ENCODE measurements around the gene TRAF5. TPM values are rescaled to one million over a fixed set of nuclear protein-coding genes. Genes with fewer than 3 reads are reported as not detected.
"Not testable (repeated sequence)": the region's sequence is repeated elsewhere in the genome, so short reads cannot be mapped to it uniquely, and the experiment has no call there.

Gene TRAF5
- total RNA-seq, 2 donors from 2014 or later = 45.1 to 52.6 TPM

GRCh38 chr1:211369640-211370039, 43.0 kb downstream of the TRAF5 start:
- no peak for DNase-seq (ENCODE audit: low spot score)
- intact Hi-C loops (cut with DNase I) = no loop called here

GRCh38 chr1:211370669-211371068, 44.0 kb downstream of the TRAF5 start:
- intact Hi-C loops (cut with DNase I) = no loop called here
- no peak for DNase-seq (ENCODE audit: low spot score)

- DNase-seq (ENCODE audit: low spot score) = no peak
- intact Hi-C loops (cut with DNase I) = no loop called here
These were observed 44.9 kb downstream of the TRAF5 start for GRCh38 chr1:211371406-211372105.

GRCh38 chr1:211372463-211372862, 45.8 kb downstream of the TRAF5 start:
- DNase-seq (ENCODE audit: low spot score) = no peak
- intact Hi-C loops (cut with DNase I) = no loop called here

GRCh38 chr1:211375146-211375818, 48.6 kb downstream of the TRAF5 start:
- intact Hi-C loops (cut with DNase I) = no loop called here

GRCh38 chr1:211375949-211376348, 49.3 kb downstream of the TRAF5 start:
- intact Hi-C loops (cut with DNase I) = no loop called here
- DNase-seq (ENCODE audit: low spot score) = no peak

More at GRCh38 chr1:211375146-211375818, 48.6 kb downstream of the TRAF5 start:
- DNase-seq (ENCODE audit: low spot score) = no peak

GRCh38 chr1:211376807-211377470, 50.3 kb downstream of the TRAF5 start:
- intact Hi-C loops (cut with DNase I) = no loop called here
- no peak for DNase-seq (ENCODE audit: low spot score)

GRCh38 chr1:211377539-211378450, 51.2 kb downstream of the TRAF5 start:
- intact Hi-C loops (cut with DNase I) = no loop called here
- no peak for DNase-seq (ENCODE audit: low spot score)

GRCh38 chr1:211378844-211379243, 52.2 kb downstream of the TRAF5 start:
- DNase-seq (ENCODE audit: low spot score) = no peak
- intact Hi-C loops (cut with DNase I) = no loop called here

- DNase-seq (ENCODE audit: low spot score) = no peak
- intact Hi-C loops (cut with DNase I) = no loop called here
These were observed 52.8 kb downstream of the TRAF5 start for GRCh38 chr1:211379446-211379845.

- intact Hi-C loops (cut with DNase I) = no loop called here
- DNase-seq (ENCODE audit: low spot score) = no peak
These were observed 55.0 kb downstream of the TRAF5 start for GRCh38 chr1:211381481-211382181.

- intact Hi-C loops (cut with DNase I) = no loop called here
- no peak for DNase-seq (ENCODE audit: low spot score)
These were observed 55.6 kb downstream of the TRAF5 start for GRCh38 chr1:211382182-211382713.

- intact Hi-C loops (cut with DNase I) = no loop called here
- DNase-seq (ENCODE audit: low spot score) = peak; percentile 98
These were observed 56.3 kb downstream of the TRAF5 start for GRCh38 chr1:211382714-211383480.

- intact Hi-C loops (cut with DNase I) = no loop called here
- no peak for DNase-seq (ENCODE audit: low spot score)
These were observed 57.9 kb downstream of the TRAF5 start for GRCh38 chr1:211384524-211384923.

GRCh38 chr1:211386921-211387320, 60.3 kb downstream of the TRAF5 start:
- intact Hi-C loops (cut with DNase I) = no loop called here
- no peak for DNase-seq (ENCODE audit: low spot score)

- intact Hi-C loops (cut with DNase I); DNase-seq (ENCODE audit: low spot score): not testable (repeated sequence)
These were observed 64.2 kb downstream of the TRAF5 start for GRCh38 chr1:211390829-211391228.

- intact Hi-C loops (cut with DNase I) = no loop called here
- DNase-seq (ENCODE audit: low spot score) = no peak
These were observed 66.6 kb downstream of the TRAF5 start for GRCh38 chr1:211393203-211393602.

Measured in posterior vena cava (tissue), 2 donors.